ENCODE results near the gene TM9SF3. TPM values are rescaled to one million over a fixed set of nuclear protein-coding genes. Genes with fewer than 3 reads are reported as not detected.

TM9SF3 gene
- total RNA-seq, 4 donors from 2014 or later: 75.5 to 99.9 (median 86.8) TPM

- no peak for DNase-seq (ENCODE audit: low spot score)
- no peak for TF ChIP-seq CTCF (IDR thresholded peaks at IDR 0.05)
- ATAC-seq (ENCODE audit: low FRiP score): no peak
These were observed 91.3 kb downstream of the TM9SF3 start for GRCh38 chr10:96495544-96495943.

GRCh38 chr10:96494694-96495093 lies 92.1 kb downstream of the TM9SF3 start:
- ATAC-seq (ENCODE audit: low FRiP score): no peak

GRCh38 chr10:96493871-96494525 lies 92.8 kb downstream of the TM9SF3 start:
- TF ChIP-seq CTCF (IDR thresholded peaks at IDR 0.05): no peak
- DNase-seq (ENCODE audit: low spot score): no peak
- no peak for ATAC-seq (ENCODE audit: low FRiP score)

More at GRCh38 chr10:96494694-96495093, 92.1 kb downstream of the TM9SF3 start:
- TF ChIP-seq CTCF (IDR thresholded peaks at IDR 0.05): no peak
- DNase-seq (ENCODE audit: low spot score): no peak

GRCh38 chr10:96493254-96493653 lies 93.6 kb downstream of the TM9SF3 start:
- DNase-seq (ENCODE audit: low spot score): no peak
- no peak for ATAC-seq (ENCODE audit: low FRiP score)
- no peak for TF ChIP-seq CTCF (IDR thresholded peaks at IDR 0.05)

GRCh38 chr10:96491303-96491702 lies 95.5 kb downstream of the TM9SF3 start:
- ATAC-seq (ENCODE audit: low FRiP score) (no peak), DNase-seq (ENCODE audit: low spot score) (no peak)
- no peak for TF ChIP-seq CTCF (IDR thresholded peaks at IDR 0.05)

DNA sequence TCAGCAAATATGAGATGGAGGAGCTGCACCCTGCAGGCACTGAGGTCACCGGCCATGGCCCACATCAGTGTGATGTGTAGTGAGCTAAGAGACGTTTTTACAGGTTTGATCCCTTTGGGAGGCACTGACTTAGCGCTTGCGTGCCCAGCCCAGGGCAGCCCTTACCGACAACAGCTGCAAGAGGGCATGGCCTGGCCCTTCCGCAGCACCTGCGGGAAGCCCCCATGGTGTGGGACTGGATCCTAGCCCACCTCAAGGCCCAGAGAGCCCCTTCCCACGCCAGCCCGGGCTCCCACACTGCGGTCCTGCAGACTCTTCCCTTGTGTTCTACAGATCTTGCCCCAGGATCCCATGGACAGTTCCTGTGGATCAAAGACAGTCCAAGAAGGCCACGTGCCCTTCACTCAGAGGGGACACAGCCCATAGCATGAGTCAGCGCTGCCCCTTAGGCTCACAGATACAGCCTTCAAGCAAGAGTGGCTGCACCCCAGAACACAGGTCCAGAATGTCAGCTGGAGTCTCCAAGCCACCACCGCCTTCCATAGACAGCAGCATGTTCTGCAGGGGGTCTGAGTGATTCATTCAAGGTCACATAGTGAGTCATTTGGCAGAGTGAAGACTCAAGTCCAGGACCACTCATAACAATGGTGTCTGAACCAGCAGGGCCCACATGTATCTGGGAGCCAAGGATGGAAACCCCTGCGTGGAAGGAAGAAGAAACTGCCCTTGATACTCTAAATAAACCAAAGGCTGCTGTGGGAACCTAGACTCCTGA lies 98.5 kb downstream of the TM9SF3 start:
- DNase-seq (ENCODE audit: low spot score) (no peak), ATAC-seq (ENCODE audit: low FRiP score) (no peak)
- no peak for TF ChIP-seq CTCF (IDR thresholded peaks at IDR 0.05)
